ENCODE measurements around the gene KLHL24. TPM values are rescaled to one million over a fixed set of nuclear protein-coding genes. Genes with fewer than 3 reads are reported as not detected.
"Not testable (repeated sequence)": the region's sequence is repeated elsewhere in the genome, so short reads cannot be mapped to it uniquely, and the experiment has no call there.

KLHL24 gene
- total and polyA plus RNA-seq, 12 donors = 4.9 to 150 (median 50.6) TPM

DNA sequence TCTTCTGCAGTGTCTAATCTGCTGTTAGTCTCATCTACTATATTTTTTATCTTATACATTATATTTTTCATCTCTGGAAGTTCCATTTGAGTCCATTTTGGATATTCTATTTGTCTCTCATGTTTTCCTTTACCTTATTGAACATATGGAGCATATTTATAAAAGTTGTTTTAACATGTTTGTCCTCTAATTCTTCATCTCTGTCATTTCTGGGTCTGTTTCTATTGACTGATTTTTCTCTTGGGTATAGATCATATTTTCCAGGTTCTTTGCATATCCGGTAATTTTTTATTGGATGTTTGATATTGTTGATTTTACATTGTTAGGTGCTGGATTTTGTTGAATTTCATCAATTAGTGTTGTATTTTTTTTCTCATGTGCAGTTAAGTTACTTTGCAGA is 37.5 kb upstream of the KLHL24 start:
- no peak for TF ChIP-seq CTCF (IDR thresholded peaks at IDR 0.05)
- Histone ChIP-seq H3K36me3 (replicated peaks in 1 of 2) (no peaks in the 10 kb centered on the region), H3K4me1 (replicated peaks in 1 of 2) (no peaks in the 10 kb centered on the region), H3K27me3 (no peaks in the 10 kb centered on the region), H3K27ac (no peak overlapping the region), H3K4me3 (no peak overlapping the region), H3K9me3 (replicated peaks in 1 of 3) (peaks cover 0 to 17% (median 0%) of the 10 kb centered on the region in 3 donors)
- no peak for DNase-seq
- WGBS, 4 donors = 0 to 86% (median 54%) methylated on average over 1 of the region's 1 CpG
- intact Hi-C loops (cut with DNase I) = no loop called here

GRCh38 chr3:183611326-183611725 is 24.1 kb upstream of the KLHL24 start:
- WGBS, 4 donors = 90 to 96% (median 95%) methylated on average over 6 of the region's 6 CpGs
- H3K4me3 ChIP-seq; H3K36me3 ChIP-seq (replicated peaks in 1 of 2); H3K9me3 ChIP-seq (replicated peaks in 1 of 3); intact Hi-C loops (cut with DNase I); H3K27ac ChIP-seq; H3K27me3 ChIP-seq; DNase-seq; H3K4me1 ChIP-seq (replicated peaks in 1 of 2): not testable (repeated sequence)

- no peaks in the 10 kb centered on the region for H3K9me3 ChIP-seq (replicated peaks in 1 of 3)
- H3K4me3 ChIP-seq = no peak overlapping the region
- 70 to 83% (median 79%) methylated on average over 7 of the region's 7 CpGs for WGBS, 4 donors
- no peak for DNase-seq
- no peaks in the 10 kb centered on the region for H3K36me3 ChIP-seq (replicated peaks in 1 of 2)
- no peaks in the 10 kb centered on the region for H3K4me1 ChIP-seq (replicated peaks in 1 of 2)
- no peak for TF ChIP-seq POLR2A (IDR thresholded peaks at IDR 0.05)
- no peak for TF ChIP-seq CTCF (IDR thresholded peaks at IDR 0.05)
- intact Hi-C loops (cut with DNase I) = no loop called here
- no peaks in the 10 kb centered on the region for H3K27me3 ChIP-seq
- no peak overlapping the region for H3K27ac ChIP-seq
These were observed 21.8 kb upstream of the KLHL24 start for GRCh38 chr3:183613366-183614285.

- no peaks in the 10 kb centered on the region for H3K27me3 ChIP-seq
- H3K27ac ChIP-seq = no peak overlapping the region
- TF ChIP-seq CTCF (IDR thresholded peaks at IDR 0.05) (no peak), POLR2A (IDR thresholded peaks at IDR 0.05) (no peak)
- H3K4me3 ChIP-seq = no peak overlapping the region
- intact Hi-C loops (cut with DNase I) = no loop called here
- 87 to 94% (median 92%) methylated on average over 2 of the region's 2 CpGs for WGBS, 4 donors
- no peaks in the 10 kb centered on the region for H3K9me3 ChIP-seq (replicated peaks in 1 of 3)
- H3K36me3 ChIP-seq (replicated peaks in 1 of 2) = no peaks in the 10 kb centered on the region
- no peaks in the 10 kb centered on the region for H3K4me1 ChIP-seq (replicated peaks in 1 of 2)
- no peak for DNase-seq
These were observed 16.9 kb upstream of the KLHL24 start for GRCh38 chr3:183618542-183618941.

DNA sequence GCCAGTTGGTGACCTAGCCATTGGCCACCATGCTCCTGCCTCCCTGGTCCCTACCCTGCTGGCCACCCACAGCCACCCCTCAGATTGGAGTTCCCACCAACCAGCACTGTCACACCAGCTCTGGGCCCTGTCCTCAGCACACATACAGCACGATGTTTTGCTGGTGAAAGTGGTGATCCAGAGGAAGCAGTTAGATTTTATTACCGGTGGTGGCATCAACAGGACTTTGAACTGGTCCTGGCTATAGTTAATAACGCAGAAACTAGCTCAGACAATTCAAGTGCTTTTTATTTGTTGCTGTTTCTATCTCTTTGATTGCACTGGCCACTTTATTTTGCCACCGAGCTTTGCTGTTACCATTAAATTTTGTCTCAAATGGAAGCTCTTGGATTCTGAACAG is 16.4 kb upstream of the KLHL24 start:
- H3K27me3 ChIP-seq = no peaks in the 10 kb centered on the region
- no peaks in the 10 kb centered on the region for H3K36me3 ChIP-seq (replicated peaks in 1 of 2)
- no peak overlapping the region for H3K4me3 ChIP-seq
- H3K4me1 ChIP-seq (replicated peaks in 1 of 2) = no peaks in the 10 kb centered on the region
- intact Hi-C loops (cut with DNase I) = no loop called here
- no peak overlapping the region for H3K27ac ChIP-seq
- TF ChIP-seq POLR2A (IDR thresholded peaks at IDR 0.05) (no peak), CTCF (IDR thresholded peaks at IDR 0.05) (no peak)
- H3K9me3 ChIP-seq (replicated peaks in 1 of 3) = no peaks in the 10 kb centered on the region
- 84 to 96% (median 90%) methylated on average over 4 of the region's 4 CpGs for WGBS, 4 donors
- DNase-seq = no peak
